ENCODE results near the gene QPRT.

DNA sequence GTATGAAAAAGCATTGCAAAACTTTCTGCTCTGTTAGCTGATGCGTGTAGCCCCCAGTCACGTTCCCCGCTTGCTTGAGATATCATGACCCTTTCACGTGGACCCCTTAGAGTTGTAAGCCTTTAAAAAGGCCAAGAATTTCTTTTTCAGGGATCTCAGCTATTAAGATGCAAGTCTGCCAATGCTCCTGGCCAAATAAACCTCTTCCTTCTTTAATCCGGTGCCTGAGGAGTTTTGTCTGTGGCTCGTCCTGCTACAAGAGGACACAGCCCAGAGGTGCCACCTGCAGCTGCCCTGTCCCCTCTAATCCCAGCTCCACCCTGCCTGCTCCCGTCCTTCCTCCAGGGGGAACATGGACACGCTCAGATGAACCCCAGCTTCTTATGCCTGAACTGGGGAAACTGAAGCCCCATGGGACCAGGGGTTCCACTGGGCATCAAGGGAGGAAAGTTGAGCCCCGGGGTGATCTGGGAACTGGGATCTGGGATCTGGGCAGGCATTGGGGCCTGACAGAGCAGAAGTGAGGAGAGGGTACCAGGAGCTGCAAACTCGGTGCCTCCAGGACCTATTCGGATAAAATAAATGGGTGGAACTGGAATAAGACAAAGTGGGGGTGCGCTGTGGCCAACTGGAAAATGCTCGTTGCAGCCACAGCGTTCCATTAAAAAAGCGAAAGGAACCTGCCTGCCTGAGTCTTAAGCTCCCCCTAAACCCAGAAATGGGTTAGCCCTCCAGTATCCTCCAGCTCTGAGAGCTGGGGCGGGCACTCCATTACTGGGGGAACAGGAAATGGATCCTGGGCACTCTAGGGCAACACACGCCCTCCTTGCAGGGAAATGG is 19.7 kb downstream of the QPRT start:
- TF ChIP-seq, protein P1, sequence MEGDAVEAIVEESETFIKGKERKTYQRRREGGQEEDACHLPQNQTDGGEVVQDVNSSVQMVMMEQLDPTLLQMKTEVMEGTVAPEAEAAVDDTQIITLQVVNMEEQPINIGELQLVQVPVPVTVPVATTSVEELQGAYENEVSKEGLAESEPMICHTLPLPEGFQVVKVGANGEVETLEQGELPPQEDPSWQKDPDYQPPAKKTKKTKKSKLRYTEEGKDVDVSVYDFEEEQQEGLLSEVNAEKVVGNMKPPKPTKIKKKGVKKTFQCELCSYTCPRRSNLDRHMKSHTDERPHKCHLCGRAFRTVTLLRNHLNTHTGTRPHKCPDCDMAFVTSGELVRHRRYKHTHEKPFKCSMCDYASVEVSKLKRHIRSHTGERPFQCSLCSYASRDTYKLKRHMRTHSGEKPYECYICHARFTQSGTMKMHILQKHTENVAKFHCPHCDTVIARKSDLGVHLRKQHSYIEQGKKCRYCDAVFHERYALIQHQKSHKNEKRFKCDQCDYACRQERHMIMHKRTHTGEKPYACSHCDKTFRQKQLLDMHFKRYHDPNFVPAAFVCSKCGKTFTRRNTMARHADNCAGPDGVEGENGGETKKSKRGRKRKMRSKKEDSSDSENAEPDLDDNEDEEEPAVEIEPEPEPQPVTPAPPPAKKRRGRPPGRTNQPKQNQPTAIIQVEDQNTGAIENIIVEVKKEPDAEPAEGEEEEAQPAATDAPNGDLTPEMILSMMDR (IDR thresholded peaks at IDR 0.05; ENCODE audit: insufficient read depth, low read depth, low read length): no peak
- no peak for TF ChIP-seq EZH2 (IDR thresholded peaks at IDR 0.05; ENCODE audit: insufficient read depth, low read length)
